Activated gamma-delta T cell (primary cell): ENCODE results near the gene FBXO15.
A peak's percentile ranks its signal among the peaks of the same experiment; 100 is the strongest.

Source experiments
- DNase-seq: peaks from one replicate; lab custom pipeline; 2025; lab: John Stamatoyannopoulos, UW
- total RNA-seq, 2 donors: gene quantifications; one replicate each; lab custom pipeline; 2026; lab: John Stamatoyannopoulos, UW

The FBXO15 gene, protein sequence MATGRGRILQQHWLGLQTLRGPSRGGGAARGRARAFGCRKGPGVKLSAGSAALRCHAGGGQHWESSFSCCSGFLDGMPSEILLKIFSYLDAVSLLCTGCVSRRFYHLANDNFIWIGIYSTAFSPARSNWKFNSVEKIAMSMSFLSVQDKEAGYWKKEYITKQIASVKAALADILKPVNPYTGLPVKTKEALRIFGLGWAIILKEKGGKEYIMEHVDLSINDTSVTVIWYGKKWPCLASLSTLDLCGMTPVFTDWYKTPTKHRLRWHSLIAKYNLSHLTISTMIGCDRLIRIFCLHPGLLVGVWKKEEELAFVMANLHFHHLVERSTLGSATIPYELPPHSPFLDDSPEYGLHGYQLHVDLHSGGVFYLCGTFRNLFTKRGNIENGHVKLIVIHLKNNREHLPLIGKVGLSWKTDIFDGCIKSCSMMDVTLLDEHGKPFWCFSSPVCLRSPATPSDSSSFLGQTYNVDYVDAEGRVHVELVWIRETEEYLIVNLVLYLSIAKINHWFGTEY
- 1.0 to 1.5 reads per million in 2 donors for total RNA-seq

DNA sequence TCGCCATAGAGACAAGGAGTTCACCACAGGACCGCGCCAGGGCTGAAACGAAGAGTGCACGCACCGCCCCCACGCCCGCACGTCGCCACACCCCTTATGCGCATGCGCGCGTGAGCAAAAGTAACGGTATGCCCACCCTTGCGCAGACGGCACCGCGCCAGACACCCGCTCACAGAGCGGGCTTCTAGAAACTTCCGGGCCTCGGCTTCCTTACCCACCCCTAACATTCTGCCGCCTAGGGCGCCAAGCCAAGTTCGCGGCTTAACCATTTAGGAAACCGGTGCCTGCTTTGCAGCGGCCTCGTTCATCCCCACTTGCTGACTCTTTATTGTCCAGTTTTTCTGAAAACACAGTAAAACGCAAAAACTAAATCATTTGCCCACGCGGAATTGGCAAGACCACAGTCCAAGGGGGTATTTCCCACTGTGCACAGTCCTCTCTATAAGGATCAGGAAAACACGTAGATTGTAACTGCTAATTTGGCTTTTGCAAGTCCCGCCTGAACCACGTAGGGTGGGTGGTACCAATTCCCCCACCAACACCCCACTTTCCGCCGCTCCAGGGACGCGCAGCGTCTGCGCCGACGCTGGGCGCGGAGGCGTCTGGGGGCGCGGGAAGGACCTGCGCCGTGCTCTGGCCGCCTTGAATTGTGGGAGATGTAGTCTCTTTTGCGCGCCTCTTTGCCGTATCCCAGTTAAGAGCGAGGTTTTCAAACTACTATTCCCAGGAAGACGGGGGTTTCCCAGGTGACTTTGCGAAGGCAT is at the start of gene FBXO15, which contains the start of gene TIMM21:
TSS of gene FBXO15 (minus strand) at position 56 of the 764 bp plus-strand sequence. CDS start at position 7, 49 bp downstream.
TSS of gene TIMM21 (plus strand) at position 745 of the 764 bp plus-strand sequence. CDS start 286 bp downstream, outside the sequence.
- peak; percentile 93 for DNase-seq

DNA sequence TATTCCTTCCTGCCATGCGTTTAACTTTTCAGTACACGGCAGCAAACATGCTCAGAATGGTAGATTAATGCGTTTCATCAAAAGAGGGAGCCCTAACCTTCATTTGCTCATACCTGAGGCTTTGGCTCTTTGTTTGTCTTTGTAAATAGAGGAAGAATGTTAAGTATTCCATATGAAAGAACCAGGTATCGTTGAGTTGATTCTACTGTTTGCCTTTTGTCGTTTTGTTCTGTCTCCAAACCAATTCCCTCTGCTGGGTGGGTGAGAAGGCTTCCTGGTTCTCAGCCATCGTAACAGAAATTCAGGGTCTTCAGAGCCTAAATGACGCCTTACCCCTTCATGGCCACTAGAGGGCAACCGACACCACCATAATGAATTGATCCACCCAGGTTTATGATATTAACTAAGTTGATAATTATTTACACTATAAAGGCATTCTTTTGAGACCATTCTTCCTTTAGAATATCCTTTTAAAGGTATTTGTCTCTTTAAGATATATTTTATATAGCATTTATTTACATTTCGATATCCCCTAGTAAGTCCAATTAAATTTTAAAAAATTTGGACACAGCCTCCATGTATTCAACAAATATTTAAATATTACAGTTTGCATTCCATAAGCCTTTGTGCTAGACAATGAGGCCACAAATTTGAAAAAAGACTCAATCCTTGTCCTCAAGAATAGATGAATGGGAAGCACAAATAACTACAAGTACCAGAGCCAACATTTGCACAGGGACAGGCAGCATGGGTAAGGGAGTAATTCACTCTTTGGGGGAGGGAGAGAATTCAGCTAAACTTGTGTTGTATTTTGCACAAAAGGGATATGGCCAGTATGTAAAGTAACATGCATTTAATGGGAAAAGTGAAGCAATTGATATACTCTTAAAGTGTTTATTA is 48.8 kb upstream of the FBXO15 start:
- no peak for DNase-seq

DNA sequence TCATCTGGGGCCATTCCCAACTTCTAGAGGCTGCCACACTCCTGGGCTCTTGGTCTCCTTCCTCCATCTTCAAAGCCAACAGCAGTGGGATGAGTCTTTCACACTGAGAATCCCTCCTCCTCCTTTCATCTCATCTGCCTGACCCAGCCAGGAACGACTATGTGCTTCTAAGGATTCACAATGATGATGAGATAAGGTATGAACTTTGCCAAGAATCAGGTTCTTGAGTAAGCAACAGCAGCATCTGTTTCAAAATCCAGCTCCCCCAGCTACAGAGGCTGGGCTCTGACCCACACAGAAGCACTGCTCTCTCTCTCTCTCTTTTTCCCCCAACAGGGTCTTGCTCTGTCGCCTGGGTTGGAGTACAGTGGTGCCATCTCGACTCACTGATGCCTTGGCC is 47.1 kb upstream of the FBXO15 start:
- no peak for DNase-seq

DNA sequence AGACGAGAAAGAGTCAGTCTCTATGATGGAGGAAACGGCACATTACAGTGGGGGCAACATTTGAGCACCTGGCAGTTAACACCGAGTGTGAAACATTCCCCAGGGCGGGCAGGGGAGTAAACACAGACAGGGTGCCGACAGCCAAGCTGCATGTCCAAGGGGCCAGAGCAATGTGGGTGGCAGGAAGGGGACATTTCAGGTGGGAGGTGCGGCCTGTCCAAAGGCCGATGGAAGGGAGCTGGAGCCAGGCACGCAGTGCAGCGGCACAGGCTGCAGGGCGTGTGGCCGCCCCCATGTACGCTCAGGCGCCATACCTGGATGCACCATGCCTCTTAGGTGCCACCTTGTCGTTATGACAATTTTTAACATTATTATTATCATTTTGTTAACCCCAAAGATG is 43.9 kb upstream of the FBXO15 start:
- no peak for DNase-seq

DNA sequence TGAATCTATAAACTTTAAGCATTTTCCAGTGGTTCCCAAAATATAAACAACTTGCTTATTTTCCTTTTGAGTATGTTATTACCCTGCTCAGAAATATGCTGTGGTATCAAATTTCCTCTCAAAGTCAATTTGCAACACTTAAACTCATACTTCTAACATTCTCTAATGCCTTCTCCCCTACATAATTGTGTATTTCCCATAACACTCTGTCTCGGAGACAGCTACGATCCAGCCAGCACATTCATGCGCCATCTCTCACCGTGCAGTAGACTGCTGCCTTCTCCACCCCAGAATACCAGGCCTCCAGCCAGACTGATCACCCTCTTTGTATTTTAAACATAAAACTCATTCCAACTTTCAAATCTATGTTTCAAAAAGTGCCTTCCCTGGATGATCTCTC is 42.5 kb upstream of the FBXO15 start:
- DNase-seq: no peak

DNA sequence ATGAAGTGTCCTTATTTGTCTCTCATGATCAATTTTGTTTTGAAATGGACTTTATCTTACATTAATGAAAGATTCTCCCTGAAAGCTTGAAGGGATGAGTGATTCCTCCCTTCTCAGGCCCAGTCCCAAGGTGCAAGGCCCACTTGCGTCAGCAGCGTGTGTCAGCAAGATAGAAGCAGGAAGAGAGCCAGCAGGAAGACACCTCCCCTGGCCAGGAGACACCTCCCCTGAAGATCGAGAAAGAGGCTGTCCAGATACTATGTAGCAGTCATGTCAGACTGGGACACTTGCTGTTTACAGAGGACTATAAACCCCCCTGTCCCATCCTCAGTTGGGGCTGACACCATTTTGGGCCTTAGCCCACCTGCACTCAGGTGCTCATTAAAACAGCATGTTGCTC is 39.0 kb upstream of the FBXO15 start:
- DNase-seq: no peak

DNA sequence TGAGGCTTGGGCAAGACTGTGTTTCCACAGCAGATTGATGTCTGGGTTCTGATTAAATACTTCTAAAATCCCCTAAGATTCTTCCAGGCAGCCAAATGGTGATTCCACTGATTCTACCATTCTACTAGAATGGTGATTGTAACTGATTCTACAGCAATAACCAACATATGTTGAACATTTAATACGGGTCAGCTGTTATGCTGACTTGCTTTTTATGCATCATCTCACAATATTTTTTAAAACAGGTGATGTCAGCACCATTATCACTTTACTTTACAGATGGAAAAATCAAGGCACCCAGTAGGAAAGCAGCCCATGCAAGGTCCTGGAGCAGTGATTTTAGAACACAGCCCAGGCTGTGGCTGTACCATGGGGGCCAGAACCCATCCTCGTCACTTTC is 38.2 kb upstream of the FBXO15 start:
- DNase-seq: no peak

DNA sequence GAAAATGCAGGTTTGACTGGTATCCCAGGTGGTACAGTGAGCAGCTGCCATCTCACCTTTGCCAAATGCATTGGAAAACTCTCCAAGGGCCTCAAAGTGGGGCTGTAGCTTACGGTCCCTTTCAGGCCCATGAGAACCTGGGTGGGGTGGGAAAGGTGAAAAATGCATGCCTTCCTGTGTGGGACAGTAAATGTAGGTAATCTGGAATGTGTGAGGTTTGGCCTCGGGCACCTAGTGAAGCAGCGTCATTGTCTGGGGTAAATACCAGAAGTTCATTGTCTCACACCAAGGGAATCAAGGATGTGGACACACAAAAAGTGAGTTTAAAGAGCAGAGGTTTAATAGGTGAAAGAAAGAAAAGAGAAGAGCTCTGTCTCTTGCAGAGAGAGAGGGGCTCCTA is 37.2 kb upstream of the FBXO15 start:
- DNase-seq: no peak

DNA sequence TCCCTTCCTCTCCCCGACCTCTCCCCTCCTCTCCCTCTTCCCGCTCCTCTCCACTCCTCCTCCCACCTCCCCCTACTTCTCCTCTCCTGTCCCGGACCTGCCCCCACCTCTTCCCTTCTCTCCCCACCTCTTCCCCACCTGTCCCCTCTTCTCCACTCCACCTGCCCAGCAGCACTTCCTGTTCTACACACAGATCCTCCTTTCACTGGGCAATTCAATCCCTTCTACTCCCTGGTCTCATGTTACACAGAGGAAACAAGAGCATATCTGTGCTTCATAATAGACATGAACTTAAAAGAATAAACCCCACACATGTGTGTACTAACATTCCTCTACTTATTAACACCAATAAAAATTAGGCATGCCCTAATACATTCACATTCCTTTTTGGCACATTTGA is 35.5 kb upstream of the FBXO15 start:
- no peak for DNase-seq

DNA sequence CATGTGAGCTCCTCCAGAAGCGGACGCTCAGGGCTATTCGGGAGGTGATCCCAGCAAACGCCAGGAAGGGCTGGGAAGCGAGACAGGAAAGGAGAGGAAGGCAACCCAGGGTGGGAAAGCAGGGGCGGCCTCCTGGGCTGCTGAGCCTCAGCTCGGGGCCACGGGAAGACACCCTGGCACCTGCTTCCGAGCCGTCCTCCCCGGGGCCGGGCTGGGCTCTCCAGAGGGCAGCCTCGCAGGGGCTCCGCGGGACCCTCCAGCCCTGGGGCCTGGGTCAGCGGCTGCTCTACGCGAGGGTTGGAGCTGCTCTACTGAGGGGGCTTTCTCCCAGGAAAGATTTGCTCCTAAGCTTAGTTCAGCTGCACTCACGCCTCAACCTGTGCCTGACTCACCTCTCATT is 34.7 kb upstream of the FBXO15 start:
- no peak for DNase-seq

DNA sequence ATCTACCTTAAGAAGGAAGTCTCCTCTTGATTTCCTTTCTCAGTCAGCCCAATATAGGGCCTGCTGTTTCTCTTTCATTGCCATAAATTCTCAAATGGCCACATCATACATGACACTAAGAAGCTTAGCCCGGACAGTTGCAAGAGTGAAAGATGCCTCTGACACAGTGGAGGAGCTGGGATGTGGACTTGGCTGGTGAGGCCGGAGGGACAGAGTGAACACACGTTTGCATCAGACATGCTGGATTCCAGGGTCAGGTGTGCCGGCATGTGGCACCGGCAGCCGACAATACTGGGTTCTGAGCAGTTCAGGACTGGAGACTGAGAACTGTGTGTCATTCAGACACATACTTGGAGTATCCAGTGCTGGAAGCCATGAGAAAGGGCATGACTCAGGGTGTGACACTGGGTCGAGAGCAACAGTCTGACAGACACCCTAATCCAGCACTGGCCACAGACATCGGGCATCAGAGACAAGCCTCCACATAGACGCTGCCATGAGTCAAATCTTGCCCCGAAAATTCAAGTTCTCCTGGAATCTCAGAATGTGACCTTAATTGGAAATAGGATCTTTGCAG is 32.1 kb upstream of the FBXO15 start:
- no peak for DNase-seq

DNA sequence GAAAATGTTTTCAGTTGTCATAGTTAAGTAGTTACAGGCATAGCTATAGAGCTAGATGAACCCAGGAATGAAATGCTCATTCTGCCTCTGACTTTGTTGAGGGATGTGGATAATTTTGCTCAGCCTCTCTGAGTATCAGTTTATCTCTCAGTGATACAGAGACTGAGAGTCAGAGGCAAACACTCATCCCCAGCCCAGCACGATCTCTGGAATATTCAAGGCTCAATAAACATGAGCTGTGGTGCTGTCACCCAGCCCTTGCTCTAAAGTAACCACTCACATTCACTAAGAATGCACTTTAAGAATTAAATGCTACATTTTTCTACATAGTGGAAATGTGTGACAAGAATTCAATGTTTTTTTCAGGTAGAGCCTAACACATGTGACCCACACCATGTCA is 31.2 kb upstream of the FBXO15 start:
- no peak for DNase-seq

DNA sequence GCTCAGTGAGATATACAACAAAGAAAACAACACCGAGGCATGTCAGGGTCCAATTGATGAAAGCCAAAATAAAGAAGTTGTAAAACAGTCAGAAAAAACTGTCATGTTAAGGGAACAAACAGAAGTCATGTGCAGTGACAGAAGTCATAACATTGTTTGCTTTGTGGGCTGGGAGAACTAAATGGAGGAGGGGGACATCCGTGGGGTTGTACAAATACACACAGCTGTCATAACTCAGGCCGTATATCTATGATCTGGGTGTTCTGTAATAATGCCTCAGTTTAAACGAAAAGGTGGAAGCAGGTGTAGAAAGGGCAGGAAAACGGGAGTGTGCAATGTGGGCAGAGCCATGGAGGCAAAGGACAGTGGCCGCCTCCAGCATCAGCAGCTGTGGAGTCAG is 28.0 kb upstream of the FBXO15 start:
- DNase-seq: no peak

DNA sequence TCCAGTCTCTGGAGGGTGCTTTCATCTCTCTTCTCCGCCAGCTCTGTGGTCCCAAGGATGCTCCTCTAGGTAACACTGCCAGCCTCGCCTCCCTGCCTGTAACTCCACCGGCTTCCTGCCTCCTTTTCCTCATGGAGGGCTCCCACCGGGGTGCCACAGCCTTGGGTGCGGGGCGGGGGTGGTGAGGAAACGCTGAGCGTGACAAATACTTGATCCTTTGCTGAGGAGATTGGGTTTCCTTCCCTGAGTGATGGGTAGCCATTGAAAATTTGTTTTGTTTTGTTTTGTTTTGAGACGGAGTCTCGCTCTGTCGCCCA is 25.8 kb upstream of the FBXO15 start:
- no peak for DNase-seq

DNA sequence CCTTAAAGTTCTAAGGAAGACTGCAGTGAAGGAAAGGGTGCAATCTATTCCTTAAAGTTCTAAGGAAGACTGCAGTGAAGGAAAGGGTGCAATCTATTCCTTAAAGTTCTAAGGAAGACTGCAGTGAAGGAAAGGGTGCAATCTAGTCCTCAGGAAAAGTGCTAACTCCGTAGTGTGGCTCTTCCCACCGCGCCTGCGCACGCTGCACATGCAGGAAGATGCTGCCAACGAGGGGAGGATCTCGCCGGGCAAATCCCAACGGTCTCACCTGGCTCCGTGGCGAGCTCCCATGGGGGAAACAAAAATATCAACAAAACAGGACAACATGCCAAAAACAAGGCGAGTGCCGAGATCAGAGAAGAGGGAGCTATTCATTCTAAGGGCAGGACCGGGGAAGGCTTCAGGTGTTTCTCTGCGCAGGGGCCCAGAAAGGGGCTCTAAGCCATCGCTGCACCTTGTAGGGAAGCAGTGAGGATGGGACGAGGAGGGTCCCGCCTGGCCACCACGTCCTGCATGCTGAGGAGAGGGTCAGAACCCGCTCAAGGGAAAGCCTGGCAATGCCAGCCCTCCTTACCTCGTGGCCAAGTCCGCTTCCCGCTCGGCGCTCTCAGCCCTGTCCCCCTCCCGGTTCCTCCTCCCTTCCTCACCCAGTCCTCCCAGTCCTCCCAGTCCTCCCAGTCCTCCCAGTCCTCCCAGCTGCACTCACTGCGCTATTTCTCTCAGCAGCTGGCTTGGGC is 25.2 kb upstream of the FBXO15 start:
- no peak for DNase-seq

DNA sequence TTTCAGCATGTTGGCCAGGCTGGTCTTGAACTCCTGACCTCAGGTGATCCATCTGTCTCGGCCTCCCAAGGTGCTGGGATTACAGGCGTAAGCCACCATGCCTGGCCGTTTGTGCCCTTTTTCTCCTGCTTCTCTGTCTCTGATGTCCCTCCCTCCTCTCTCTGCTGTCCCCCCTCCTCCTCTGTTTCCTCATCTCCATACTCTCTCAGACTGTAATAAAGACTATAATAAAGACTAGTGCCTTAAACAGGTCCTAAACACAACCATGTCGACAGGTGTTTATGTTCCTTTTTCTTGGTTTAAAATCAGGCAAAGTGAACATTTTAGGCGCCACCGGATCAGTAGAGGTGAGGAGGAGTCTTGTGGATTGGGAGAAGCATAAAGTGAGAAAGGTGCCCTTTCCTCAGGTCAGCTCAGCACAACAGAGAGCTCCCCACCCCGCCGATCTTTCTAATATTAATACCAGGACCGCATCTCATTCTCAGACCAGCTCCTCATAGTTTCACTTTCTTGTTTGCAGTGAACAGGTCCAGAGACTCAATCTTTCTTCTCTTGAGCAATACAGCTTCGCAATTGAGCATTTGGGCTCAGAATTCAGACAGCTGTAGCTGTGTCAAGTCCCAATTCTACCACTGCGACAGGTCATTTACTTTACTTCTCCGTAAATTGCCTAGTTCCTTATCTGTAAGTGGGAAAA is 24.4 kb upstream of the FBXO15 start:
- no peak for DNase-seq

DNA sequence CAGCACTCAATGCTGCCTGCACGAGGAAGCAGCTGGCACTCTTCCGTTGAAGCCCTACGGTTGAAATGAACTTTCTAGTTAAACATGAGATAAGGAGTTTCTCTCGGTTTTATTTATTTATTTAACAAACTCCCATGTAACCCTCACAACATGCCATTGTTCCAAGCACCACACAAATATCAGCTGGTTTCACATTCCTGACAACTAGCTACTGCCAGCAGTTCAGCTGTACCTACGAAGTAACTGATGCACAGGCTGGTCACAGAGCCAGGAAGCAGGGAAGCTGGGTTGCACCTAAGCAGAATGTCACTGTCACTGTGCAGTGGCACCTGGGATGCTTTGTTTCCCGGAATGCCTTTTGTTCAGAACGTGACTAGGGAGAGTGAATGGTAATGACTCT is 18.8 kb upstream of the FBXO15 start:
- no peak for DNase-seq

DNA sequence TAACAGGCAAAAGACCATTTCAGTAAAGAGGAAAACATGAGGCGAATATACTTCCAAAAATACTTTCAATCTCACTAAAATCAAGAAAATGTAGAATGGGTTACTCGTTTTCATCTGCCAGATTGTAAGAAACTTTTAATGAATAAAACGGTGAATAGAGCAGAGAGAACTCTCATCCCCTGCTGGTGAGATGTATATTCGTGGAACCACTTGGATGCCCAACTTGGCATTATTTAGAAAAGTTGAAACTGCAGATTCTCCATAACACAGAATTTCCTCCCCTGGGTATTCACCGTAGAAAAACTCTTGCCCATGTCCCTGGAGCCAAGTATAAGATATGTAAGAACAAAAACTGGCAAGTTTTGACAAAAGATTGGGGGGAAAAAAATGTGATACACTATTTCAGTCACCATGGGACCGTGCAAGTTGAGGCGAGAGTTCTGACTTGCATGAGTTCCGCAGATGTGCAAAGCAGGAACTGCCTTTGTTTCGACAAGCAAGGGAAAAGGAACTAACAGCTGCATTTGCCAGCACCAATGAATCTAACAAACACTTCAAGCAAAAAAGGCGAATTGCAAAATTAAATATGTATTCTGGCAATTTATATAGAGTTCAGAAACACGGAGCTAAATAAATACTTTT is 15.5 kb upstream of the FBXO15 start:
- DNase-seq: no peak

DNA sequence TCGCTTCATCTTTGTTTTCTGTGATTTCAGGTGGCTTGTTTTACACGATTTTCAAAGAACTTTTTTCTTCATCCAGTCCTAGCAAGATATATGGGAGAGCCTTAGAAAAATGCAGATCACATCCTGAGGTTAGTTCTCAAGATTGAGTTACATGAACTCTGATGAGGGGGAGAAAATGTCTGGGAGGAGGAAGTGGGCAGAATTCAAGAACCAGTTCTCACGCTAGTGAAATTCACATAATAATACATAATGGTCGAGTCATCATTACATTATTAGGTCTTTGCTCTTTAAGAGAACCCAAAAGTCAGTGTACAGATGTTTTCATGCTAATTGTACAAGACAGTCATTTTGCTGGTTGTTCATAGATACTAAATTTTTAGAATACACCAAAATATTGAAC is 7.6 kb upstream of the FBXO15 start:
- DNase-seq: no peak

DNA sequence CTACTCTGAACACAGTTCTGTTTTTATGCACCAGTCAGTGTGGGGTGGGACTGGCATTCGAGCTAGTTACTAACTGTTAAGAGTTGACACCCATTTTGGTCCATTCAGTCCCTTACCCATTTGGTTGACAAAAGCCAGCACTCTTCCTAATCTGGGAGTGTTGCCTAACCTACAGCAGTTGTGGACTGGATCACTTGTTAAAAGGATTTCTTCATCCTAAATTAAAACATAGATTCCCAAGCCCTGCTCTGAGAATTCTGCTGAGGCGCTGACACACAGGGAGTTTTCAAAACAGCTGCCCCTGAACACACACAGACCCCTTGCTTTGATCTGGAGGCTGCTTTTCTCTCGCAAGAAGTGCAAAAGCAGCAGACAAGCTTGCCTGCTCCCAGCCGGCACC is 7.1 kb upstream of the FBXO15 start:
- DNase-seq: no peak
